NCI-H128 (cell line): ENCODE measurements around the gene BAIAP3.

Experiments used
- DNase-seq: peaks from one replicate; lab custom pipeline; 2025; ENCODE audit not compliant: unreplicated experiment; lab: John Stamatoyannopoulos, UW

BAIAP3 gene

GRCh38 chr16:1346422-1347285, 13.2 kb downstream of the BAIAP3 start:
- DNase-seq: no peak

- no peak for DNase-seq
These were observed 13.9 kb downstream of the BAIAP3 start for GRCh38 chr16:1347286-1347855.

GRCh38 chr16:1347962-1348361, 14.5 kb downstream of the BAIAP3 start:
- no peak for DNase-seq

- DNase-seq: no peak
These were observed 15.0 kb downstream of the BAIAP3 start for GRCh38 chr16:1348441-1348840.

- no peak for DNase-seq
These were observed 15.5 kb downstream of the BAIAP3 start for GRCh38 chr16:1348926-1349325.

- DNase-seq: no peak
These were observed 15.9 kb downstream of the BAIAP3 start for GRCh38 chr16:1349351-1349750.

- DNase-seq: no peak
These were observed 16.5 kb downstream of the BAIAP3 start for GRCh38 chr16:1349951-1350350.

- DNase-seq: no peak
These were observed 17.2 kb downstream of the BAIAP3 start for GRCh38 chr16:1350691-1351090.

GRCh38 chr16:1351215-1351581, 17.8 kb downstream of the BAIAP3 start:
- DNase-seq: no peak

GRCh38 chr16:1351582-1352362, 18.3 kb downstream of the BAIAP3 start, which contains the start of the genes GNPTG and TSR3:
TSS of gene GNPTG (plus strand) at chr16:1351931. CDS start at chr16:1351966, 35 bp downstream.
TSS of gene TSR3 (minus strand) at chr16:1351878. CDS start at chr16:1351804, 74 bp downstream.
- DNase-seq: peak; percentile 26

- DNase-seq: no peak
These were observed 21.5 kb downstream of the BAIAP3 start for GRCh38 chr16:1354815-1355540.

GRCh38 chr16:1355591-1355990, 22.1 kb downstream of the BAIAP3 start:
- DNase-seq: no peak

GRCh38 chr16:1356061-1356900, 22.8 kb downstream of the BAIAP3 start:
- no peak for DNase-seq

- DNase-seq: no peak
These were observed 24.6 kb downstream of the BAIAP3 start for GRCh38 chr16:1357906-1358566.

- DNase-seq: no peak
These were observed 28.4 kb downstream of the BAIAP3 start for GRCh38 chr16:1361685-1362360.

GRCh38 chr16:1362807-1363206, 29.4 kb downstream of the BAIAP3 start:
- no peak for DNase-seq

GRCh38 chr16:1363501-1364041, 30.1 kb downstream of the BAIAP3 start:
- DNase-seq: no peak

- DNase-seq: no peak
These were observed 31.1 kb downstream of the BAIAP3 start for GRCh38 chr16:1364510-1364909.
